Glomerular visceral epithelial cell (primary cell): Measurements from ENCODE around the gene MRTFA.

ENCODE experiments used
- DNase-seq: peaks from one replicate; pipeline ENCODE4 v3.0.0-alpha.2; 2016; ENCODE audit errors: extremely low spot score

The MRTFA gene

GRCh38 chr22:40491990-40492631, 144.4 kb downstream of the MRTFA start:
- DNase-seq = no peak

GRCh38 chr22:40487663-40488249, 148.8 kb downstream of the MRTFA start:
- DNase-seq = peak; percentile 15

GRCh38 chr22:40486962-40487602, 149.4 kb downstream of the MRTFA start:
- DNase-seq = no peak

- DNase-seq = no peak
Observed at GRCh38 chr22:40485813-40486667, 150.5 kb downstream of the MRTFA start.

GRCh38 chr22:40484906-40485669, 151.4 kb downstream of the MRTFA start:
- peak; percentile 15 for DNase-seq

GRCh38 chr22:40482886-40483285, 153.6 kb downstream of the MRTFA start:
- no peak for DNase-seq

- no peak for DNase-seq
Observed at GRCh38 chr22:40482391-40482790, 154.1 kb downstream of the MRTFA start.

GRCh38 chr22:40480996-40481395, 155.5 kb downstream of the MRTFA start:
- no peak for DNase-seq

GRCh38 chr22:40479887-40480538, 156.5 kb downstream of the MRTFA start:
- DNase-seq = no peak

- DNase-seq = no peak
Observed at GRCh38 chr22:40479126-40479800, 157.3 kb downstream of the MRTFA start.

- no peak for DNase-seq
Observed at GRCh38 chr22:40478338-40479125, 158.0 kb downstream of the MRTFA start.

- DNase-seq = no peak
Observed at GRCh38 chr22:40477683-40478337, 158.7 kb downstream of the MRTFA start.

GRCh38 chr22:40476341-40476740, 160.2 kb downstream of the MRTFA start:
- no peak for DNase-seq

- DNase-seq = no peak
Observed at GRCh38 chr22:40473703-40474102, 162.8 kb downstream of the MRTFA start.

- DNase-seq = no peak
Observed at GRCh38 chr22:40472579-40472978, 163.9 kb downstream of the MRTFA start.

- DNase-seq = no peak
Observed at GRCh38 chr22:40472051-40472450, 164.5 kb downstream of the MRTFA start.

GRCh38 chr22:40469181-40469580, 167.3 kb downstream of the MRTFA start:
- no peak for DNase-seq

GRCh38 chr22:40468616-40469015, 167.9 kb downstream of the MRTFA start:
- DNase-seq = no peak

GRCh38 chr22:40466976-40467375, 169.5 kb downstream of the MRTFA start:
- no peak for DNase-seq
